Bronchial epithelial cell (primary cell): ENCODE results near the gene ZNF32. TPM values are rescaled to one million over a fixed set of nuclear protein-coding genes. Genes with fewer than 3 reads are reported as not detected.
A peak's percentile ranks its signal among the peaks of the same experiment; 100 is the strongest.

Source experiments
- DNase-seq: peaks from one replicate; pipeline ENCODE4 v3.0.0-alpha.2; 2010; ENCODE audit warnings: low read depth
- FAIRE-seq: peaks from 2 replicates; lab custom pipeline; 2011; peaks lifted over from hg19 to GRCh38; lab: Jason Lieb, UNC
- H3K27me3 ChIP-seq: 2 replicates; pipeline ENCODE4 v1.5.1; 2011; ENCODE audit warnings: low read length; ENCODE audit not compliant: control insufficient read depth, insufficient read depth
- H3K36me3 ChIP-seq: 2 replicates; pipeline ENCODE4 v1.5.1; 2011; ENCODE audit warnings: low read length; ENCODE audit not compliant: control insufficient read depth, insufficient read depth
- H3K4me3 ChIP-seq: 2 replicates; pipeline ENCODE4 v1.5.1; 2011; ENCODE audit warnings: mild to moderate bottlenecking, low read depth, low read length, control low read depth
- total RNA-seq: library from RNA; depleted of rRNA; stranded (reverse); fragments of >200 nt; gene quantifications from 2 replicates; pipeline ENCODE4 v1.2.1, GENCODE V29; 2014
- TF ChIP-seq, protein P1 (sequence below): IDR thresholded peaks from 2 replicates; pipeline ENCODE4 v1.5.1; 2011; ENCODE audit warnings: mild to moderate bottlenecking, moderate library complexity, low read length, control low read depth, inconsistent platforms; ENCODE audit not compliant: insufficient read depth, severe bottlenecking

ZNF32 gene
- total RNA-seq, 1 donor from 2014 or later: 20.5 TPM

DNA sequence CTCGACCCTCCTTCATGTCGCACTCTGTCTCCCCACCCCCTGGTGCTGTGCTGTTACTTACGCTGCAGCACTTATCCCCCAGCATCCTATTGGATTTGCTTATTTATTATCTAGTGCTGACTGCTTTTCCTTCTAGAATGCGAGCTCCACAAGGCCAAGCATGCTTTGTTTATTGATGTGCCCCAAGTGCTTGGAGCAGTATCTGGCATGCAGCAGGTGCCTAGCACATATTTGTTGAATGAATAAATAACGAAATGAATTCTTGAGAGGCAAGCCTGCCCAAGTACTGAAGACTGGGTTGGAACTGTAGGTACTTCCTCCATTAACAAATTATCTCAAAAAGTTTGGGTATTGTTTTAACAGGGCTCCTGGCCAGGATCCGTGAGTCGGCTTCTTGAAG lies 24.8 kb upstream of the ZNF32 start:
- FAIRE-seq: no peak
- Histone ChIP-seq H3K27me3 (peaks cover 3% of the 10 kb centered on the region), H3K36me3 (no peaks in the 10 kb centered on the region), H3K4me3 (no peak overlapping the region)
- no peak for DNase-seq
- TF ChIP-seq, protein P1, sequence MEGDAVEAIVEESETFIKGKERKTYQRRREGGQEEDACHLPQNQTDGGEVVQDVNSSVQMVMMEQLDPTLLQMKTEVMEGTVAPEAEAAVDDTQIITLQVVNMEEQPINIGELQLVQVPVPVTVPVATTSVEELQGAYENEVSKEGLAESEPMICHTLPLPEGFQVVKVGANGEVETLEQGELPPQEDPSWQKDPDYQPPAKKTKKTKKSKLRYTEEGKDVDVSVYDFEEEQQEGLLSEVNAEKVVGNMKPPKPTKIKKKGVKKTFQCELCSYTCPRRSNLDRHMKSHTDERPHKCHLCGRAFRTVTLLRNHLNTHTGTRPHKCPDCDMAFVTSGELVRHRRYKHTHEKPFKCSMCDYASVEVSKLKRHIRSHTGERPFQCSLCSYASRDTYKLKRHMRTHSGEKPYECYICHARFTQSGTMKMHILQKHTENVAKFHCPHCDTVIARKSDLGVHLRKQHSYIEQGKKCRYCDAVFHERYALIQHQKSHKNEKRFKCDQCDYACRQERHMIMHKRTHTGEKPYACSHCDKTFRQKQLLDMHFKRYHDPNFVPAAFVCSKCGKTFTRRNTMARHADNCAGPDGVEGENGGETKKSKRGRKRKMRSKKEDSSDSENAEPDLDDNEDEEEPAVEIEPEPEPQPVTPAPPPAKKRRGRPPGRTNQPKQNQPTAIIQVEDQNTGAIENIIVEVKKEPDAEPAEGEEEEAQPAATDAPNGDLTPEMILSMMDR: no peak

DNA sequence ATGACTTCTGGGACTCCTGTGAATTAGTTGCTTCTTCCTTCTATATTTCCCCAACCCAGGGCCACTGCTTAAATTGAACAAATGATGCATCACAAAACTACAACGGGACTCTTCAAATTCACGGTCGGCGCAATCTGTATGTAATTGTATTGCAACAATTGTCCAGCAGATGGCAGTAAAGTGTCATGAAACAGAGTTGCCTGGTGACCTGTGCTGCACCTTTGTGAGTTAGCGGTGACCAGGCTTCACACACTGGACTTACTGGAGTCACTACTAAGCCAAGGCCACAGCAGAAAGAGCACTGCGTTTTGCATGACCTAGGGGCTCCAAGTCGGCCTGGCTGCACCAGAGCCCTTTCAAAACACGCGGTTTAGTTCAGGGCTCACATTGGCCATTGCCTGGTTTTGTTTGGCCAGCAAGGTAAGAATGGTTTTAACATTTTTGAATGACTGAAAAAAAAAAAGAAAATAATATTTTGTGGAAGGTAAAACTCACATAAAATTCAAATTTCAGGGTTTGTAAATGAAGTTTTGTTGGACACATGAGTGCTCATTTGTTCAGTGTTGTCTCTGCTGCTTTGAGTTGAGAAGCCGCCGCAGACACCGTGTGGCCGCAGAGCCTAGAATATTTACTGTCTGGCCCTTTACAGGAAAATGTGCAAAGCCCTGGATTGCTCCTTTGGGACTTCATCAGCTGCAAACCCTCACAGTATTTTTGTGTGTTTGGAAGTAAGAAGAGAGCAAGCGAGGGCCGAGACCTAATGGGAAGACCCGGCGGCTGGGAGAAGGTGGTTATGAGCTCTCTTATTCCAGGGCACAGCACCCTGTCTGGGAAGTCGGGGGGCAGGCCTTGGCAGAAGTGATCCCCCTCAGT lies 23.2 kb upstream of the ZNF32 start:
- DNase-seq: peak; percentile 53
- no peak overlapping the region for H3K4me3 ChIP-seq
- TF ChIP-seq, protein P1: peak; percentile 68
- H3K36me3 ChIP-seq: no peaks in the 10 kb centered on the region
- FAIRE-seq: peak; percentile 79
- peaks cover 3% of the 10 kb centered on the region for H3K27me3 ChIP-seq

DNA sequence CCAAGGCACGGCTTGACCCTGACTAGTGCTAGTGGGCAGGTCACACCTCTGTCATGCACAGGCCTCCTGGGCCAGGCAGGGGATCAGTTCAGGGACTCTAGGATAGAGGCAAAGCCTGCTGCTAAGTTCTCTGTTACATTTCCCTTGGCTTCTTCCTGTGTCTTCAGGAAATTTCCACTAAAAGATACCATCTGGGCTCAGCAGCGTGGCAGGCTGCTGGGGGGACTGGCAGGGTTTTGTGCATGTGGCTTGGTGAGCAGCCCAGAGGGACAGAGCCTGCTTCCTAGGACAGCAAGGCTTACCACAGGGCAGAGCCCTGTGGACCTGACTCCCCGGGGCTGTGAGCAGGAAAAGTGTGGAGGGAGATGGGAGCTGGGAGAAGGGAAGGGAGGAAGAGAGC lies 20.7 kb upstream of the ZNF32 start:
- TF ChIP-seq, protein P1: no peak
- no peaks in the 10 kb centered on the region for H3K36me3 ChIP-seq
- no peak overlapping the region for H3K4me3 ChIP-seq
- FAIRE-seq: no peak
- H3K27me3 ChIP-seq: peaks cover 3% of the 10 kb centered on the region
- DNase-seq: no peak

DNA sequence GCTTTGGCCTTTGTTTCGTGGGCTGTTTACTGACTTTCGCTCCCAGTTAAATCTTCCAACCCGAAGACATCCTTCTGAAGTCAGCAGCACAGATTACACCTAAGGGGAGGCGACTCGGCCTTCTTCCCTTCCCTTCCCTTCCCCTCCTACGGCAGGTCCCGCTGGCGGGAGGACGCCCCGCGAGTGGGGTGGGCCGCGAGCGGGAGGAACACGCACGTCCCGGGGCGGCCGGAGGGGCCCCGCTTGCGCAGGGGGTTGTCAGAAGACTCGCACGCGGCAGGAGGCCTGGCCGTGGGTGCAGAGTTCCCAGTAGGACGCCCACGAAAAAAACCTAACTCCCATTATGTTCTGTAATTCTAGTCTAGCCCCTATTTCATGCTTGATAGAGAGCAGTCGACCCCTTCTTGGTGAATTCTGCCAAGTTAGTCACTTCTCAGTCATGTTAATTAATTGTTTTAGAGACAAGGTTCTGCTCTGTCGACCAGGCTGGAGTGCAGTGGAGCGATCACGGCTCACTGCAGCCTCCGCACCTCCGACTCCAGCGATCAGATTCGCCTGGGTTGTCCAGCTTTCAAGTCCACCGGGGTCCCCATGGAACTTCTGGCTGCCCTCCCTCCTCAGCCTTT lies 19.2 kb upstream of the ZNF32 start:
- TF ChIP-seq, protein P1: no peak
- DNase-seq: no peak

DNA sequence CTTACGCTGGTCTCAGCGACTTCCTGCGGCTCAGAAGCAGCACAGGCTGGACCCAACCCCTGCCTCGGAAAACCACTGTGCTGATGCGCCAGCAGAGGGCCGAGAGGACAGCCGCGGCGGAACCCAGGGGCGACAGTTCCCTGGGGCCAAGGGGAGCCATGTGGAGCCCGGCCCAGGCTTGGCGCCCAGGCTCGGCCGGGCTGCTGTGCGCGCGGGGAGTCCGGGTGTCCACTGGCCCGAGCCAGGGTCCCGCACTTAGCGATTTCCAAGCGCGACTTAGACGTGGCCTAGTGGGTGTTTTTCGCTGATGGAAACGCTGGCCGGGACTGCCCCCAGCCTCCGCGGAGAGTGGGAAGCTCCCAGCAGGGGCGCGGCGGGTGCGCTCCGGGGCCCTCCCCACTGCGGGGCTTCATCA lies 18.6 kb upstream of the ZNF32 start:
- DNase-seq (no peak), FAIRE-seq (no peak)
- H3K4me3 ChIP-seq: no peak overlapping the region
- peaks cover 3% of the 10 kb centered on the region for H3K27me3 ChIP-seq
- TF ChIP-seq, protein P1: peak; percentile 31
- no peaks in the 10 kb centered on the region for H3K36me3 ChIP-seq

More for the DNA sequence above, 19.2 kb upstream of the ZNF32 start:
- FAIRE-seq: no peak
- peaks cover 3% of the 10 kb centered on the region for H3K27me3 ChIP-seq
- no peaks in the 10 kb centered on the region for H3K36me3 ChIP-seq
- no peak overlapping the region for H3K4me3 ChIP-seq
